ENCODE measurements around the gene AXIN2.

Gene AXIN2

GRCh38 chr17:65541453-65541852, 20.0 kb downstream of the AXIN2 start:
- H3K4me2 ChIP-seq (ENCODE audit: insufficient read depth, low read length) = no peak overlapping the region
- no peaks in the 10 kb centered on the region for H3K4me1 ChIP-seq (ENCODE audit: insufficient read depth, low read length)
- H3K27ac ChIP-seq (ENCODE audit: low read length) = no peak overlapping the region
- DNase-seq = no peak
- no peak overlapping the region for H2AFZ ChIP-seq (ENCODE audit: low read depth, low read length)
- peaks cover 5% of the 10 kb centered on the region; the same call in 1 of the 2 replicates for H4K20me1 ChIP-seq (ENCODE audit: insufficient read depth, low read length)
- no peak for ATAC-seq (ENCODE audit: insufficient read depth, low read depth)
- H3K4me3 ChIP-seq (ENCODE audit: low read depth in 1 of 2, low read length in 2 of 2) = no peak overlapping the region
- no peak overlapping the region for H3K9ac ChIP-seq (ENCODE audit: low read depth, low read length)
- H3K27me3 ChIP-seq (ENCODE audit: insufficient read depth, low read length, poor library complexity) = no peaks in the 10 kb centered on the region
- H3K36me3 ChIP-seq (ENCODE audit: insufficient read depth, low read length) = peaks cover 19% of the 10 kb centered on the region
- H3K79me2 ChIP-seq (ENCODE audit: insufficient read depth, low read length) = no peaks in the 10 kb centered on the region
- TF ChIP-seq EZH2 (IDR thresholded peaks at IDR 0.05; ENCODE audit: borderline replicate concordance, low read depth, low read length, severe bottlenecking) (no peak), CTCF (IDR thresholded peaks at IDR 0.05; ENCODE audit: borderline replicate concordance, extremely low read depth, low read length, poor library complexity, severe bottlenecking) (no peak)
- no peaks in the 10 kb centered on the region for H3K9me3 ChIP-seq (ENCODE audit: insufficient read depth, low read length, severe bottlenecking)

- Histone ChIP-seq H3K79me2 (ENCODE audit: insufficient read depth, low read length) (no peaks in the 10 kb centered on the region), H3K9ac (ENCODE audit: low read depth, low read length) (no peak overlapping the region), H4K20me1 (ENCODE audit: insufficient read depth, low read length) (peaks cover 3% of the 10 kb centered on the region; the same call in 1 of the 2 replicates), H3K27me3 (ENCODE audit: insufficient read depth, low read length, poor library complexity) (no peaks in the 10 kb centered on the region), H3K4me1 (ENCODE audit: insufficient read depth, low read length) (no peaks in the 10 kb centered on the region), H3K27ac (ENCODE audit: low read length) (no peak overlapping the region), H3K36me3 (ENCODE audit: insufficient read depth, low read length) (peaks cover 30% of the 10 kb centered on the region), H3K4me3 (ENCODE audit: low read depth in 1 of 2, low read length in 2 of 2) (no peak overlapping the region), H3K4me2 (ENCODE audit: insufficient read depth, low read length) (no peak overlapping the region), H3K9me3 (ENCODE audit: insufficient read depth, low read length, severe bottlenecking) (no peaks in the 10 kb centered on the region), H2AFZ (ENCODE audit: low read depth, low read length) (no peak overlapping the region)
- DNase-seq (no peak), ATAC-seq (ENCODE audit: insufficient read depth, low read depth) (no peak)
- no peak for TF ChIP-seq CTCF (IDR thresholded peaks at IDR 0.05; ENCODE audit: borderline replicate concordance, extremely low read depth, low read length, poor library complexity, severe bottlenecking)
- no peak for TF ChIP-seq EZH2 (IDR thresholded peaks at IDR 0.05; ENCODE audit: borderline replicate concordance, low read depth, low read length, severe bottlenecking)
Measured at GRCh38 chr17:65539630-65540266, 21.7 kb downstream of the AXIN2 start.

- TF ChIP-seq EZH2 (IDR thresholded peaks at IDR 0.05; ENCODE audit: borderline replicate concordance, low read depth, low read length, severe bottlenecking) (no peak), CTCF (IDR thresholded peaks at IDR 0.05; ENCODE audit: borderline replicate concordance, extremely low read depth, low read length, poor library complexity, severe bottlenecking) (no peak)
- peaks cover 30% of the 10 kb centered on the region for H3K36me3 ChIP-seq (ENCODE audit: insufficient read depth, low read length)
- no peaks in the 10 kb centered on the region for H3K4me1 ChIP-seq (ENCODE audit: insufficient read depth, low read length)
- no peaks in the 10 kb centered on the region for H3K9me3 ChIP-seq (ENCODE audit: insufficient read depth, low read length, severe bottlenecking)
- no peak overlapping the region for H3K4me3 ChIP-seq (ENCODE audit: low read depth in 1 of 2, low read length in 2 of 2)
- no peaks in the 10 kb centered on the region for H3K79me2 ChIP-seq (ENCODE audit: insufficient read depth, low read length)
- H3K27me3 ChIP-seq (ENCODE audit: insufficient read depth, low read length, poor library complexity) = no peaks in the 10 kb centered on the region
- no peak overlapping the region for H3K27ac ChIP-seq (ENCODE audit: low read length)
- H4K20me1 ChIP-seq (ENCODE audit: insufficient read depth, low read length) = peaks cover 3% of the 10 kb centered on the region; the same call in 1 of the 2 replicates
- ATAC-seq (ENCODE audit: insufficient read depth, low read depth) (0 out of 3 replicates have a peak, but pooled peaks have one; percentile 24), DNase-seq (no peak)
- no peak overlapping the region for H2AFZ ChIP-seq (ENCODE audit: low read depth, low read length)
- H3K9ac ChIP-seq (ENCODE audit: low read depth, low read length) = no peak overlapping the region
- no peak overlapping the region for H3K4me2 ChIP-seq (ENCODE audit: insufficient read depth, low read length)
Measured at GRCh38 chr17:65538675-65539529, 22.5 kb downstream of the AXIN2 start.
